AG10803 (cell line): ENCODE results near the gene BSN.
A peak's percentile ranks its signal among the peaks of the same experiment; 100 is the strongest.

ENCODE experiments used
- DNase-seq: peaks from one replicate; pipeline ENCODE4 v3.0.0; 2010; ENCODE audit warnings: low read depth
- H3K4me3 ChIP-seq: 2 replicates; pipeline ENCODE4 v1.5.1; 2011; ENCODE audit warnings: mild to moderate bottlenecking, low read length, control low read depth
- TF ChIP-seq, protein P1 (sequence below): conservative IDR thresholded peaks from 2 replicates; pipeline ENCODE4 v1.5.1; 2011; ENCODE audit warnings: mild to moderate bottlenecking, low read length, control low read depth, inconsistent platforms

Gene BSN

GRCh38 chr3:49602049-49602554, 47.8 kb downstream of the BSN start:
- no peak overlapping the region for H3K4me3 ChIP-seq
- no peak for DNase-seq
- TF ChIP-seq, protein P1, sequence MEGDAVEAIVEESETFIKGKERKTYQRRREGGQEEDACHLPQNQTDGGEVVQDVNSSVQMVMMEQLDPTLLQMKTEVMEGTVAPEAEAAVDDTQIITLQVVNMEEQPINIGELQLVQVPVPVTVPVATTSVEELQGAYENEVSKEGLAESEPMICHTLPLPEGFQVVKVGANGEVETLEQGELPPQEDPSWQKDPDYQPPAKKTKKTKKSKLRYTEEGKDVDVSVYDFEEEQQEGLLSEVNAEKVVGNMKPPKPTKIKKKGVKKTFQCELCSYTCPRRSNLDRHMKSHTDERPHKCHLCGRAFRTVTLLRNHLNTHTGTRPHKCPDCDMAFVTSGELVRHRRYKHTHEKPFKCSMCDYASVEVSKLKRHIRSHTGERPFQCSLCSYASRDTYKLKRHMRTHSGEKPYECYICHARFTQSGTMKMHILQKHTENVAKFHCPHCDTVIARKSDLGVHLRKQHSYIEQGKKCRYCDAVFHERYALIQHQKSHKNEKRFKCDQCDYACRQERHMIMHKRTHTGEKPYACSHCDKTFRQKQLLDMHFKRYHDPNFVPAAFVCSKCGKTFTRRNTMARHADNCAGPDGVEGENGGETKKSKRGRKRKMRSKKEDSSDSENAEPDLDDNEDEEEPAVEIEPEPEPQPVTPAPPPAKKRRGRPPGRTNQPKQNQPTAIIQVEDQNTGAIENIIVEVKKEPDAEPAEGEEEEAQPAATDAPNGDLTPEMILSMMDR, result no peak

- DNase-seq, result no peak
- no peak overlapping the region for H3K4me3 ChIP-seq
- TF ChIP-seq, protein P1, result no peak
Observed at GRCh38 chr3:49602877-49603411, 48.7 kb downstream of the BSN start.

GRCh38 chr3:49606427-49606826, 52.1 kb downstream of the BSN start:
- TF ChIP-seq, protein P1, result no peak
- no peak overlapping the region for H3K4me3 ChIP-seq
- DNase-seq, result no peak

GRCh38 chr3:49607105-49607591, 52.9 kb downstream of the BSN start:
- peak; percentile 17 for DNase-seq
- no peak overlapping the region for H3K4me3 ChIP-seq
- TF ChIP-seq, protein P1, result no peak

GRCh38 chr3:49607796-49608195, 53.5 kb downstream of the BSN start:
- DNase-seq, result no peak
- no peak overlapping the region for H3K4me3 ChIP-seq
- TF ChIP-seq, protein P1, result peak; percentile 21; the same call in 1 of the 2 replicates

DNA sequence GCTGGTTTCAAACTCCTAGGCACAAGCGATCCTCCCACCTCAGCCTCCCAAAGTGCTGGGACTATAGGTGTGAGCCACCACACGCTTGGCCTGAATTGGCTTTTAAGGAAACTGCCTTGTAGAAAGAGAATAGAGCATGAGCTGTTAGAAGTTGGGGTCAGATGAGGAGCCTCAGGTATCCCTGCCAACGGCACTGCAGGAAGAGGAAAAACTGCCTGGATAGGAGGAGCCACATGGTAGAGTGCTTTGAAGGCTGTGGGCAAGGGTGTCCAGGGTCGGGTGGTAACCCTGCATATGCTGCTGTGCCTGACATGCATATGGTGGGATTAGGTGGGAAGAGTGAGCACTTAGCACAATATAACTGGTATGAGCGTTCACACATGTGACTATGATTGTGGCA, 55.0 kb downstream of the BSN start:
- no peak overlapping the region for H3K4me3 ChIP-seq
- DNase-seq, result no peak
- TF ChIP-seq, protein P1, result no peak

DNA sequence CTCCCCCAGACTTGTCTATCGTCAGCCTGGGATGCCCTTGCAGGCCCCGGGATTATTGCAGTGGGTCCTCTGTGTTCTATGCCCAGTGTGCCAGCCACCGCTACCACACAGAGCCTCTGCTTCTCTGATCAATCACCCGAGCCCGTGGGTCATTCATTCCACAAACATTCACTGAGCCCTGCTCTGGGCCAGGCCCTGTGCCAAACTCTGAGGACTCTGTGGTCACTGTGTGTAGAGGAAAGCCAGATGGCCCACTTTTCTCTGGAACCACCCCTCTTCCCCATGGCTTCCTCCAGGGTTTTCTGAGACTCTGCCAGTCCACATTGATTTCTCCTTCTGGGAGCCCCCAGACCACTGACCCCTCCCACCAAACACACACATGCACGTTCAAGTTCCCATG, 55.5 kb downstream of the BSN start:
- H3K4me3 ChIP-seq, result no peak overlapping the region
- TF ChIP-seq, protein P1, result no peak
- no peak for DNase-seq
